ENCODE measurements around the gene DGKQ. TPM values are rescaled to one million over a fixed set of nuclear protein-coding genes. Genes with fewer than 3 reads are reported as not detected.

DGKQ gene
- total and polyA plus RNA-seq, 2 of the 13 experiments (the other 11 are each of a cell fraction or from before 2014, with no cell fraction given): 4.5 to 7.2 TPM

- TF ChIP-seq JUND (CRISPR knock-in tag; IDR thresholded peaks at IDR 0.05) (0 out of 2 replicates have a peak, but pooled peaks have one; percentile 32), PCBP2 (optimal IDR thresholded peaks at IDR 0.05; ENCODE audit: low read depth, low read length, poor library complexity, severe bottlenecking) (no peak), SRY (CRISPR knock-in tag; IDR thresholded peaks at IDR 0.05) (peak; percentile 61; the same call in 1 of the 2 replicates), MTA1 (CRISPR knock-in tag; IDR thresholded peaks at IDR 0.05; ENCODE audit: borderline replicate concordance) (no peak; the same call in none of the 2 replicates), RXRB (CRISPR knock-in tag; IDR thresholded peaks at IDR 0.05; ENCODE audit: borderline replicate concordance) (peak; percentile 93), ZNF367 (CRISPR knock-in tag; IDR thresholded peaks at IDR 0.05; ENCODE audit: borderline replicate concordance) (no peak), NFATC3 (CRISPR knock-in tag; IDR thresholded peaks at IDR 0.05) (no peak), ZNF205 (CRISPR knock-in tag; IDR thresholded peaks at IDR 0.05) (peak; percentile 76; the same call in 1 of the 2 replicates), ZNF350 (CRISPR knock-in tag; IDR thresholded peaks at IDR 0.05; ENCODE audit: borderline replicate concordance, low read depth) (peak; percentile 85), TMF1 (CRISPR knock-in tag; IDR thresholded peaks at IDR 0.05; ENCODE audit: low read depth) (0 out of 2 replicates have a peak, but pooled peaks have one; percentile 7), THRA (CRISPR knock-in tag; IDR thresholded peaks at IDR 0.05; ENCODE audit: borderline replicate concordance) (peak; percentile 84; the same call in 1 of the 2 replicates), REL (CRISPR knock-in tag; conservative IDR thresholded peaks at IDR 0.05) (peak; percentile 85; the same call in 1 of the 2 replicates), NCOA5 (CRISPR knock-in tag; IDR thresholded peaks at IDR 0.05) (no peak; the same call in 1 of the 2 replicates), MAFF (IDR thresholded peaks at IDR 0.05; ENCODE audit: low read depth, low read length) (no peak; the same call in 1 of the 2 replicates), MLLT10 (CRISPR knock-in tag; IDR thresholded peaks at IDR 0.05) (no peak), ADNP (CRISPR knock-in tag; IDR thresholded peaks at IDR 0.05) (no peak), CAMTA2 (CRISPR knock-in tag; IDR thresholded peaks at IDR 0.05; ENCODE audit: borderline replicate concordance) (no peak), FOSL2 (CRISPR knock-in tag; IDR thresholded peaks at IDR 0.05) (peak; percentile 83), RELA (CRISPR knock-in tag; IDR thresholded peaks at IDR 0.05) (peak; percentile 94), ZNF547 (CRISPR knock-in tag; IDR thresholded peaks at IDR 0.05) (no peak), ZBTB38 (CRISPR knock-in tag; IDR thresholded peaks at IDR 0.05) (no peak; the same call in 1 of the 2 replicates)
- TF ChIP-seq, protein P1, sequence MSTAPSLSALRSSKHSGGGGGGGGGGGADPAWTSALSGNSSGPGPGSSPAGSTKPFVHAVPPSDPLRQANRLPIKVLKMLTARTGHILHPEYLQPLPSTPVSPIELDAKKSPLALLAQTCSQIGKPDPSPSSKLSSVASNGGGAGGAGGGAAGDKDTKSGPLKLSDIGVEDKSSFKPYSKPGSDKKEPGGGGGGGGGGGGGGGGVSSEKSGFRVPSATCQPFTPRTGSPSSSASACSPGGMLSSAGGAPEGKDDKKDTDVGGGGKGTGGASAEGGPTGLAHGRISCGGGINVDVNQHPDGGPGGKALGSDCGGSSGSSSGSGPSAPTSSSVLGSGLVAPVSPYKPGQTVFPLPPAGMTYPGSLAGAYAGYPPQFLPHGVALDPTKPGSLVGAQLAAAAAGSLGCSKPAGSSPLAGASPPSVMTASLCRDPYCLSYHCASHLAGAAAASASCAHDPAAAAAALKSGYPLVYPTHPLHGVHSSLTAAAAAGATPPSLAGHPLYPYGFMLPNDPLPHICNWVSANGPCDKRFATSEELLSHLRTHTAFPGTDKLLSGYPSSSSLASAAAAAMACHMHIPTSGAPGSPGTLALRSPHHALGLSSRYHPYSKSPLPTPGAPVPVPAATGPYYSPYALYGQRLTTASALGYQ (CRISPR knock-in tag; IDR thresholded peaks at IDR 0.05): no peak
- TF ChIP-seq, protein P2, sequence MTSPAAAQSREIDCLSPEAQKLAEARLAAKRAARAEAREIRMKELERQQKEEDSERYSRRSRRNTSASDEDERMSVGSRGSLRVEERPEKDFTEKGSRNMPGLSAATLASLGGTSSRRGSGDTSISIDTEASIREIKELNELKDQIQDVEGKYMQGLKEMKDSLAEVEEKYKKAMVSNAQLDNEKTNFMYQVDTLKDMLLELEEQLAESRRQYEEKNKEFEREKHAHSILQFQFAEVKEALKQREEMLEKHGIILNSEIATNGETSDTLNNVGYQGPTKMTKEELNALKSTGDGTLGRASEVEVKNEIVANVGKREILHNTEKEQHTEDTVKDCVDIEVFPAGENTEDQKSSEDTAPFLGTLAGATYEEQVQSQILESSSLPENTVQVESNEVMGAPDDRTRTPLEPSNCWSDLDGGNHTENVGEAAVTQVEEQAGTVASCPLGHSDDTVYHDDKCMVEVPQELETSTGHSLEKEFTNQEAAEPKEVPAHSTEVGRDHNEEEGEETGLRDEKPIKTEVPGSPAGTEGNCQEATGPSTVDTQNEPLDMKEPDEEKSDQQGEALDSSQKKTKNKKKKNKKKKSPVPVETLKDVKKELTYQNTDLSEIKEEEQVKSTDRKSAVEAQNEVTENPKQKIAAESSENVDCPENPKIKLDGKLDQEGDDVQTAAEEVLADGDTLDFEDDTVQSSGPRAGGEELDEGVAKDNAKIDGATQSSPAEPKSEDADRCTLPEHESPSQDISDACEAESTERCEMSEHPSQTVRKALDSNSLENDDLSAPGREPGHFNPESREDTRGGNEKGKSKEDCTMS (CRISPR knock-in tag; conservative IDR thresholded peaks at IDR 0.05): no peak
These were observed 19.1 kb upstream of the DGKQ start (continued) for GRCh38 chr4:992297-993110.
